COR-L47 (cell line): ENCODE data around the gene DPEP3.
"Not testable (repeated sequence)": the region's sequence is repeated elsewhere in the genome, so short reads cannot be mapped to it uniquely, and the experiment has no call there.

Experiments
- DNase-seq: peaks from one replicate; lab custom pipeline; 2025; lab: John Stamatoyannopoulos, UW

DPEP3 gene, protein sequence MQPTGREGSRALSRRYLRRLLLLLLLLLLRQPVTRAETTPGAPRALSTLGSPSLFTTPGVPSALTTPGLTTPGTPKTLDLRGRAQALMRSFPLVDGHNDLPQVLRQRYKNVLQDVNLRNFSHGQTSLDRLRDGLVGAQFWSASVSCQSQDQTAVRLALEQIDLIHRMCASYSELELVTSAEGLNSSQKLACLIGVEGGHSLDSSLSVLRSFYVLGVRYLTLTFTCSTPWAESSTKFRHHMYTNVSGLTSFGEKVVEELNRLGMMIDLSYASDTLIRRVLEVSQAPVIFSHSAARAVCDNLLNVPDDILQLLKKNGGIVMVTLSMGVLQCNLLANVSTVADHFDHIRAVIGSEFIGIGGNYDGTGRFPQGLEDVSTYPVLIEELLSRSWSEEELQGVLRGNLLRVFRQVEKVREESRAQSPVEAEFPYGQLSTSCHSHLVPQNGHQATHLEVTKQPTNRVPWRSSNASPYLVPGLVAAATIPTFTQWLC

DNA sequence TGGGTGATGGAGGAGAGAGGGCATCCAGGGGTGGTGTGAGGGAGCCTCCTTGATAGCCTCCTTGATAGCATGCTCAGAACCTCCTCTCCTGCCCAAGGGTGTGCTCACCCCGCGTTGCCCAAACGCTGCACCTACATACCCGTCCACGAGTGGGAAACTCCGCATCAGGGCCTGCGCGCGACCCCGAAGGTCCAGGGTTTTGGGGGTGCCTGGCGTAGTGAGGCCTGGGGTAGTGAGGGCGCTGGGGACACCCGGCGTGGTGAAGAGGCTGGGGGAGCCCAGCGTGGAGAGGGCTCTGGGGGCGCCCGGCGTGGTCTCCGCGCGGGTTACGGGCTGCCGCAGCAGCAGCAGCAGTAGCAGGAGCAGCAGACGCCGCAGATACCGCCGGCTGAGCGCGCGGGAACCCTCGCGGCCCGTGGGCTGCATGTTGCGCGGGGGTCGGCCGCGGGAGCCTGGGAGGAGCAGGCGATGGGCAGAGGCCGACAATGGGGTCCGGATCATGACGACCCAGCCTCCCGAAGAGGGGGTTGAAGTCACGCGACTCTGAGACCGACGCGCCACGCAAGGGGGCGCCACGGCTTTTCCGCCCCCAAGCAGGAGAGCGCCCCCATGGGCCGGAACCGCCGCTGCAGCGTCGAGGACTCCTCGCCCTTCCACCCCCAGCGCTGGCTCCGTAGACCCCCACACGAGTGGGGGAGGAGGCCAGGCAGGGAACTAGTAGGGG is at the start of gene DPEP3:
Gene DPEP3 (minus strand): TSS at position 545 of the 724 bp plus-strand sequence. CDS start 119 bp downstream, at position 426.
- no peak for DNase-seq

DNA sequence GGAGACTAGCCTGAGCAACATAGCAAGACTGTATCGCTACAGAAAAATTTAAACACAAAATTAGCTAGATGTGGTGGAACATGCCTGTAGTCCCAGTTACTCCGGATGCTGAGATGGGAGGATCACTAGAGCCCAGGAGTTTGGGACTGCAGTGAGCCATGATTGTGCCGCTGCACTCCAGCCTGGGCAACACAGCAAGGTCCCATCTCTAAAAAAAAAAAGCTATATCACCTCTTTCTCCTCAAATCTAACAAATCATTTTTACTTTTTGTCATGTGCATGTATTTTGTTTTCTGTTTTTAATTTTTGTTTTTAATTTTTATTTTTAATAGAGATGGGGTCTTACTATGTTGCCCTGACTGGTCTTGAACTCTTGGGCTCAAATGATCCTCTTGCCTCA is 48.7 kb upstream of the DPEP3 start:
- DNase-seq = no peak

DNA sequence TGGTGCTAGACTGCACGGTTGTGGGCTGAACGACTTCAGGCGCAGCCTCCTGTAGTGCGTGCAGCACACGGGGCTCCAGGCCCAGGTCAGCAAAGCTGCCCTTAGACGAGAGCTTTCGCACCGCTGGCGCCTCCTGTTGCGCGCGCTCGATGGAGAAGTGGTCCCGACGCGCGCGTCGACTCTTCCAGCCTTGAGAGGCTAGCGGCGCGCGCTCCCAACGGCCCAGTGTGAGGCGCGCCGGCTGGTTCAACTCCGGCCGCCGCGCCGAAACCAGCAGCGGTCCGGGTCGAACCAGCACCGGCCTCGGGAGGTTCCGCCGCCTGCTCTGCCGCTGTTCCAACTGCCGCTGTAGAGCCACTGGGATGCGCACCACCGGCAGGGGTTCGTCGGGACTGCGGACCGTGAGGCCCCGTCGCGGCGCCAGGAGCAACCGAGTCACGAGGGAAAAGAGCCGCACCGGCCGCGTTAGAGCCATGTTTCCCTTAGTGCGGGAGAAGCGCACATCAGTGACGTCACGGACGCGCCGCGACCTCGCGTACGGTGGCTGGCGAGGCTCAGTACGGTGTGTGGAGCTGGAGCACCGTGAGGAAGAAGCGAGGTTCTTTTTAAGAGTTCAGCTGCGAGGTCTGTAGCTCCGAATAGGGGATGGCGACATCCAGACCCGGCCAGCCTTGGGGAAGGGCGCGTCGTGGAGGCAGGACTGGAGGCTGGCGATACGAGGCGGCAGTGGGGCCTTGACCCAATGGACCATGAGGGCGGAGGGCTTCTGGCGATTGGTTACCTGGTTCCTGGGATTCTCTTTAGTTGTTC is 42.6 kb upstream of the DPEP3 start, which contains the start of the genes DDX28 and DUS2:
Gene DDX28 (minus strand): TSS at position 505 of the 810 bp plus-strand sequence. CDS start 30 bp downstream, at position 475.
Gene DUS2 (plus strand): TSS at position 557 of the 810 bp plus-strand sequence. CDS start 14,740 bp downstream, outside the sequence.
- peak; percentile 73 for DNase-seq

DNA sequence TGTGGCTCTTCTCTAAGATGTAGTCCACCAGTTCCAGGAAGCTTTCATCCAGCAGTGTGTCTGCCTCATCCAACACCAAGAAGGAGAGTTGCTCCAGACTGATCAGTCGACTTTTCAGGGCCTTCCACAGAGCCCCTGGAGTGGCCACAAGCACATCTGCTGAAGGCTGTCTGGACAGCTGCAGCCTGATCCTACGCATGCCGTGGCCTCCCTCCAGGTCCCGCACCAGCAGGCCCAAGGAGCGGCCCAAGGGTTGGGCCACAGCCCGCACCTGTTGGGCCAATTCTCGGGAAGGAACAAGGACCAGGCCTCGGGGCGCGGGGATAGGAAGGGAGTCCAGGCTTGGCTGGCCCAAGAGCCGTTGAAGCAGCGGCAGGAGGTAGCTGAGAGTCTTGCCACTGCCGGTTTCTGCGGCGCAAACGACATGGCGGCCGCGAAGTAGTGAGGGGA is 42.0 kb upstream of the DPEP3 start:
- DNase-seq = no peak

DNA sequence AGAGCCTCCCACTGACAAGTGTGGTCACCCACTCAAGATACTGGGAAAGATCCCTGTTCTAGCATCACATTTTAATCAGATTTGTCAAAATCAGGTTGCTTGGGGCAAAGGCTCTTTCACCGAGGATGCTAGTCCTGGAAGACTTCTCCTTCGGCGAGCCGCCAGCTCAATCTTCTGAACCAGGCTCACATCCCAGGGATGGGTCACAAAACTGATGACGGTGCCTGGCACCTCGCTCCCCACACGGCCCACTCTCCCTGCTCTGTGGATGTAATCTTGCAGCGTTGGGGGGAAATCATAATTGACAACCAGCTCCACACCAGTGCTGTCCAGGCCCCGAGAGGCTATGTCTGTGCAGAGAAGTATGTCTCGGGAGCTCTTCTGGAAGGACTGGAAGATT is 41.2 kb upstream of the DPEP3 start:
- no peak for DNase-seq

DNA sequence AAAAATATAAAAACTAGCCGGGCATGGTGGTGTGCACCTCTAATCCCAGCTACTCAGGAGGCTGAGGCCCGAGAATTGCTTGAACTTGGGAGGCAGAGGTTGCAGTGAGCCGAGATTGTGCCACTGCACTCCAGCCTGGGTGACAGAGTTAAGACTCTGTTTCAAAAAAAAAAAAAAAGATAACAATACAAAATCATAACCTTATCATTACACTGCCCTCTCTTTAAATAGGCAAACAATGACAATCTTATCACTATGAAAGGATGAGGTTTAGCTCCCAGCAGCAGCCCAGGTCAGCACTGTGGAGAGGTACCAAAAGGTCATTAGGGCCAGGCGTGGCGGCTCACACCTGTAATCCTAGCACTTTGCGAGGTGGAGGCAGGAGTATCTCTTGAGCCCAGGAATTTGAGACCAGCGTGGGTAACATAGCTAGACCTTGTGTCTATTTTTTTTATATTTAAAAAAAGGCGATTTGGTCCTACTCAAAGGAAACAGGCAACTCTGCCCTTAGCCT is 38.9 kb upstream of the DPEP3 start:
- no peak for DNase-seq

DNA sequence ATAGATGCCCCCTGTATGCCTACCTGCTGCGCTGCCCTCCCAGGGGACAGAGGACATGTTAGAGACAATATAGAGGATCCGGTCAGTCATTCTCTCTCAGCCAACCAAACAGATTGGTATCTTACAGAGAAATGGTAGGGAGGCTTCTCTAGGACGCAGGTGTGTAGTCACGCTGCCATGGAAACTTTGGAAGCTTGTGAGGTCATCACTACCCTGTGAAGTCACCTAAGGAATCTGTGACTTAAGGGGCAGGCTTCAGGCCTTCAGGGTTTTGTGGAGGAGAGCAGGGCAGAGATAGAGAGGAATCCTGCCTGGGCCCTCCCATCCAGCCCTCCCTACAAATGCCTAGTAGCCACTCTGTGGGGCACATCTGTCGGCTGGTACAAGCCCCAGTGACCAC is 35.4 kb upstream of the DPEP3 start, which contains the start of gene DPEP2NB:
Gene DPEP2NB (minus strand): TSS at position 231 of the 400 bp plus-strand sequence. CDS start 141 bp downstream, at position 90.
- no peak for DNase-seq

DNA sequence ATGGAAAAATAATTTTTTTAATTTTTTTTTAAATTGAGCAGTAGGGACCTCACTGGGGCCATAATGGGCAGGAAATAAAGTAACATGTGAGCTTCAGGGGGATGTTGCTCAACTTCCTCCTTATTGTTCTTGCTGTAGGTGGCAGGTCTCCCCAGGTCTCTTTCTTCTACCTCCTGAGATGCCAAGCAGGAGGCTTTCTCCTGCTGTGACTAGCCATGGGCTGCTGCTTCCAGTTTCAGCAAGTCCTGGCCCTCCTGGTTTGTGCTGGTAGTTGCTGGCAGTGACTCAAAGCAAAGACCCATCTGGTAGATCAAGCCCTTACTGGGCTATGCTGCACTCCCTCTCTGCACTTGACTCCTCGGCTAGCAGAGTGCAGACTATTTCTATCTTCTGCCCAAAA is 33.1 kb upstream of the DPEP3 start:
- no peak for DNase-seq

DNA sequence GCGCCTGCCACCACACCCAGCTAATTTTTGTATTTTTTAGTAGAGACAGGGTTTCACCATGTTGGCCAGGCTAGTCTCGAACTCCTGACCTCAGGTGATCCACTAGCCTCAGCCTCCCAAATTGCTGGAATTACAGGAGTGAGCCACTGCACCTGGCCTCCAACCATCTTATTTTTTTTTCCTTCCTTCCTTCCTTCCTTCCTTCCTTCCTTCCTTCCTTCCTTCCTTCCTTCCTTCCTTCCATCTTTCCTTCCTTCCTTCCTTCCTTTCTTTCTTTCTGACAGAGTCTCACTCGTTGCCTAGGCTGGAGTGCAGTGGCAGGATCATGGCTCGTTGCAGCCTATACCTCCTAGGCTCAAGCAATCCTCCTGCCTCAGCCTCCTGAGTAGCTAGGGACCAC is 29.6 kb upstream of the DPEP3 start:
- not testable (repeated sequence) for DNase-seq

DNA sequence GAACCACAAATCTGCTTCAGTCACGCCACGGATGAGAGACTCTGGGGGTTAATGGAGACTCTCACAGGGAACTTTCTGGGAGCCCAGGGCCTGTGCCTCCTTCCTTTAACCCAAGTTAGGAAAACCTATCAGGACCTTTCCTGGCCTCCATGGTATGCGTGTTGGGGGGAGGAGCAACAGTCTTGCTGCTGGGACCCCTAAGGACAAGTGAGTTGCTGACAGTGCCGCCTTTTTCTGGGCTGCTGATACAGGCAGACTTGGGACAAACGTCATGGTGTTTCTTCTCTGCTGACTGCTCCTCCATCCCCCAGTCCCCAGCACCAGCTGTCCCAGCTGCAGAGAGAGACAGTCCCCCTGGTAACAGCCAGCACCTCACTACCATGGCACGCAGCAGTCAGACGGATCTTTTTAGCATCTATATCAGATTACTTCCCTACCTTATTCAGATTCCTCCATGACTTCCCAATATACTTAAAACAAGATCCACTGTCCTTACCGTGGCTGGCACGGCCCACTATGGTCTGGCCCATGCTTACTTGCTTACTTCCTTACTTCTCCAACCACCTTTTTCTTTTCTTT is 28.9 kb upstream of the DPEP3 start:
- DNase-seq = no peak

DNA sequence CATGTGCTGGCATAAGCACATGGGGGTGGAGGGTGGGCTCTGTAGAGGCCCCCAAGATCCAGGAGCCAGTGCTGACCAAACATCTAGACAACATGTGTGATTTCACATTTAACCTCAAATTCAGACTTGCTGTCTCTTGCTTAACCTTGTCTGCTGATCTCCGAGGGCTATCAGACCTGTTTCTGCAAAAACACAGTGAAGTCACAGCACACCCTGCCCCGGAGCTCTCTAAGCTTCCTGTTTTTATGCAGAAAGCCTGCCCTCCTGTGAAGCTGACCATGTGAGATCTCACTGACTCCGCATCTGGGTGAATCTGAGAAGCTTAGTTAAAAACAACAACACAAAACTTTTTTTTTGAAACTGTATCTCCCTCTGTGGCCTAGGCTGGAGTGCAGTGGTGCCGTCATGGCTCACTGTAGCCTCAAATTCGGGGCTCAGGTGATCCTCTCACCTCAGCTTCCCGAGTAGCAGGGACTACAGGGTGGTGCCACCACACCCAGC is 25.5 kb upstream of the DPEP3 start:
- no peak for DNase-seq

DNA sequence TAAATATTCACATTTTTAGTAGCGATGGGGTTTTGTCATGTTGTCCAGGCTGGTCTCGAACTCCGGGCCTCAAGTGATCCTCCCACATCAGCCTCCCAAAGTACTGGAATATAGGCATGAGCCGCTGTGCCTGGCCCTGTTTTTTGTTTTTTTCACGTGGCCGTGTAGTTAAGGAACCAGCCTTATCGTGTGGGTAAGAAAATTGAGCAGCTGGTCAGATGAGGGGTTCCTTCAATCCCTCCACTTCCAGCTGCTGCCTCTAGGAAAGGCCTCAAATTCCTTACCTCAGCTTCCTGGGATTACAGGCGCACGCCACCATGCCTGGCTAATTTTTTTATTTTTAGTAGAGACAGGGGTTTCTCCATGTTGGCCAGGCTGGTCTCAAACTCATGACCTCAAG is 24.9 kb upstream of the DPEP3 start:
- no peak for DNase-seq

DNA sequence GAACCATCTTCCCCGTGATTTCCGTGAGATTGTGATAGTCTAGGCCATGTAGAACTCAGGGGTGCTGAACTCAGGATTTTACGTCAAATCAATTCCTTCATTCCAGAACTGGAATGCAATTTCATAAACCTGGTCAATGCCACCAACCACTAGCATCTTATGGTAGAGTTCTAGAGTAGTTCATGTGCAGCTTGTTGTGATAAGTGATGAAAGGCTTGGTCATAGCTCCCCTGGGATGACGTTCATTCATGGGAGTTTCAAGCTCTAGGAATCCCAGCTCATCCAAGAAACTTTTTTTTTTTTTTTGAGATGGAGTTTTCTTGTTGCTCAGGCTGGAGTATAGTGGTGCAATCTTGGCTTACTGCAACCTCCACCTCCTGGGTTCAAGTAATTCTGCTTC is 22.7 kb upstream of the DPEP3 start:
- no peak for DNase-seq

DNA sequence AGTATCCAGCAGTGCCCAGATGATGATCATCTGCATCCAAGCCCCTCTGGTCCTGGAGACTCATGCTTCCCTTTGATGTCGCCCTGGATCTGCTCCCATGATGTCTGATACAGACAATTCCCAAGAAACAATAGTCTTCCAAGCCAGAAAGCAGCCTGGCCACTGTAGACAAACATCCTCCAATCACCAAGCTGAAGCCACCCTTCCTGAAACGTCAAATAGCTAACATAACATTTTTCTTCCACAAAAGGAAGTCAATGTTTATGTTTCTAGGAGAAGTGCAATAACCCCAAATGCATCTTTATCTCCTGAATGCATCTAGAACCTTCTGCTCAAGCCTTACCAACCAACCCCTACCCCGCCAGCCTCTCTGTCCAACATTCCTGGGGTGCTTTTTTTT is 20.2 kb upstream of the DPEP3 start:
- no peak for DNase-seq

DNA sequence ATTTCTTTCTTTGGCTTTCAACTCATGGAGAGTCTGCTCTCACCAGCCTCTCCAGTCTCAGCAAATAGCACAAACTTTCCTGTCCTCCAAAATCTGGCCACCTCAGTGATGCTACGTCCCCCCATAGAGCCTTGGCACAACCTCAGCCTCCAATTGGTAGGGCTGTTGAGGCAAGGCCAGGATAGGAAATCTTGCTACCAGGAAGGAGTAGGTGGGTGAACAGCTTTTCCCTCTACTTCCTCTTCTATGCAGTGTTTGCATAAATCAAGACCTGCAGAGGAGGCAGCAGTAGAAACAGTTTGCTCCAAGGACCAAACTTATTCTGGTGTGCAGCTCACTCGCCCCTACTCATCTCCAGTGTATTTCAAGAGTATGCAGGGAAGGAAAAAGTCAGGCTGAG is 19.7 kb upstream of the DPEP3 start:
- no peak for DNase-seq

DNA sequence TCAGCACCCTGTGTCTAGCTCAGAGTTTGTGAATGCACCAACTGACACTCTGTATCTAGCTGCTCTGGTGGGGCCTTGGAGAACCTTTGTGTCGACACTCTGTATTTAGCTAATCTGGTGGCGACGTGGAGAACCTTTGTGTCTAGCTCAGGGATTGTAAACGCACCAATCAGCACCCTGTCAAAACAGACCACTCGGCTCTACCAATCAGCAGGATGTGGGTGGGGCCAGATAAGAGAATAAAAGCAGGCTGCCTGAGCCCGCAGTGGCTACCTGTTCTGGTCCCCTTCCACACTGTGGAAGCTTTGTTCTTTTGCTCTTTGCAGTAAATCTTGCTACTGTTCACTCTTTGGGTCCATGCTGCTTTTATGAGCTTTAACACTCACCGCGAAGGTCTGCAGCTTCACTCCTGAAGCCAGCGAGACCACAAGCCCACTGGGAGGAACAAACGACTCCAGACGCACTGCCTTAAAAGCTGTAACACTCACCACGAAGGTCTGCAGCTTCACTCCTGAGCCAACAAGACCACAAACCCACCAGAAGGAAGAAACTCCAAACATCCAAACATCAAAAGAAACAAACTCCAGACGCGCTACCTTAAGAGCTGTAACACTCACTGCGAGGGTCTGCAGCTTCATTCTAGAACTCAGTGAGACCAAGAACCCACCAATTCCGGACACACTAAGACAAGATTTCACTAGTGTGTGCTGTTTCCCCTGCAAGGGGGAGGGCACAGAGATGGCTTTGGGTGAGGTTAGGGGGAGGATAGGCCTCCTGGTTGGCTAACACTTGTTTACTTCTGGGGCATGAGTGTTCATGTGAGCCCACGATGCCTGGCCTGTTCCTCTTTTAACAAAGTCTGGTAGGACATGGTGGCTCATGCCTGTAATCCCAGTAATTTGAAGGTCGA is 18.7 kb upstream of the DPEP3 start, which contains the start of gene DPEP2:
Gene DPEP2 (minus strand): TSS at position 706 of the 910 bp plus-strand sequence. CDS start 6,272 bp downstream, outside the sequence.
- not testable (repeated sequence) for DNase-seq

DNA sequence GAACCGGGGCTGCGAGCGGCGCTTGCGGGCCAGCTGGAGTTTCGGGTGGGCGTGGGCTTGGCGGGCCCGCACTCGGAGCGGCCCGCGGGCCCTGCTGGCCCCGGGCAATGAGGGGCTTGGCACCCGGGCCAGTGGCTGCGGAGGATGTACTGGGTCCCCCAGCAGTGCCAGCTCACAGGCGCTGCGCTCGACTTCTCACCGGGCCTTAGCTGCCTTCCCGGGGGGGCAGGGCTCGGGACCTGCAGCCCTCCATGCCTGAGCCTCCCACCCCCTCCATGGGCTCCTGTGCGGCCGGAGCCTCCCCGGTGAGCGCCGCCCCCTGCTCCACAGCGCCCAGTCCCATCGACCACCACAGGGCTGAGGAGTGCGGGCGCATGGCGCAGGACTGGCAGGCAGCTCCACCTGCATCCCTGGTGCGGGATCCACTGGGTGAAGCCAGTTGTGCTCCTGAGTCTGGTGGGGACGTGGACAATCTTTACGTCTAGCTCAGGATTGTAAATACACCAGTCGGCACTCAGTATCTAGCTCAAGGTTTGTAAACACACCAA is 18.0 kb upstream of the DPEP3 start:
- DNase-seq = not testable (repeated sequence)

DNA sequence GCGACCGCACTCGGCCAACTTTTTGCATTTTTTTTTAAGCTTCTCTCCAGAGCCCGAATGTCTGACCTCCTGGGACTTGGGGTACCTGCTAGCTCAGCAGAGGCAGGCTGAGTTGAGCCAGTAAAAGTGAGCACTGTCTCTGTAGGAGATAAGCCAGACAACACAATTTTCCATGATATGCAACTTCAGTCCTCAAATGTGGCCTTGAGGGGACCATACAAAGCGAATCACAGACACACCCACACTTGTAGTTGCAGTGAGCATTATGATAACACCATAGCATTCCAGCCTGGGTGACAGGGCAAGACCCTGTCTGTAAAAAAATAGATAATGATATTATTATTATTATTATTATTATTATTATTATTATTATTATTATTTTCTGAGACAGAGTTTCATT is 16.4 kb upstream of the DPEP3 start:
- DNase-seq = no peak

DNA sequence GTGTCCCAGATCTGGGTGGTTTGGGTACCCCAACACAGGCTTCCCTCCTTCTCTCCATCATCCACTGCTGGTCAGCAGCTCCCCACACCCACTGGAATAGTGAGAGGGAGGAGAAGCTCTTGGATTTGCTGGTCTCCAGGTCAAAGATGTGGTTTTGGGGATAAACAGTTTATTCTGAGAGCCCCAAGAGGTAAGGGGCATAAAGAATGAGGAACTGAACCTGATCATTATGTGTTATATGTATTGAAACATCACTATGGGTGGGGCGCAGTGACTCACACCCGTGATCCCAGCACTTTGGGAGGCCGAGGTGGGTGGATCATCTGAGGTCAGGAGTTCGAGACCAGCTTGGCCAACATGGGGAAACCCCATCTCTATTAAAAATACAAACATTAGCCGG is 15.1 kb upstream of the DPEP3 start:
- no peak for DNase-seq

DNA sequence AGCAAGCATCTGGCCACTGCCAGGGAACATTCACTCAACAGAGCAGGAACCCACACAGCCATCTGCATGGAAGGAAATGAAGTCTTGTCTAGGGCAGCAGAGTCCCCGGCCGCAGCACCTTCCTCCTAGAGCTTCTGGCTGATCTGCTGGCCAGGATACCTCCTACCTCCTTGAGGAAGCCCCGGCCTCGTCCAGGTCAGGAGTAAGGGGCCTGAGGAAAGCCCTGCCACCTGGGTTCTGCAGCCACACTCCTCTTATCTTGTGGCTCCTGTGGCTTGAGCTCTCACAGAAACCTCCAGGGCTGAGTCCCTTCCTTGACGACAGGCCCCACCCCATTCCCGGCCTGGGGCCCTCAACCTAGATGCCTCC is 13.7 kb upstream of the DPEP3 start:
- DNase-seq = not testable (repeated sequence)
